Hepatocyte (in vitro differentiated cells): ENCODE data around the gene ACP7. TPM values are rescaled to one million over a fixed set of nuclear protein-coding genes. Genes with fewer than 3 reads are reported as not detected.
"Not testable (repeated sequence)": the region's sequence is repeated elsewhere in the genome, so short reads cannot be mapped to it uniquely, and the experiment has no call there.

Experiments
- DNase-seq: peaks from one replicate; pipeline ENCODE4 v3.0.0-alpha.2; 2016; ENCODE audit warnings: low spot score
- H2AFZ ChIP-seq: fragments of 200-600 bp; sonication (generic); 2 replicates; pipeline ENCODE4 v1.6.0; 2016; ENCODE audit warnings: antibody characterized with exemption, mild to moderate bottlenecking
- H3K27ac ChIP-seq: fragments of 200-600 bp; sonication (generic); 2 replicates; pipeline ENCODE4 v1.5.1; 2016; ENCODE audit warnings: mild to moderate bottlenecking
- H3K27me3 ChIP-seq: fragments of 200-600 bp; sonication (generic); 2 replicates; pipeline ENCODE4 v1.6.1; 2016
- H3K36me3 ChIP-seq: fragments of 200-600 bp; sonication (generic); replicated peaks from 2 replicates; pipeline ENCODE4 v1.5.1; 2016; ENCODE audit warnings: low read depth; ENCODE audit not compliant: insufficient read depth
- H3K4me1 ChIP-seq: fragments of 200-600 bp; sonication (generic); 2 replicates; pipeline ENCODE4 v1.5.1; 2016; ENCODE audit warnings: mild to moderate bottlenecking, moderate library complexity; ENCODE audit not compliant: insufficient read depth
- H3K4me2 ChIP-seq: fragments of 200-600 bp; sonication (generic); 2 replicates; pipeline ENCODE4 v1.6.0; 2016
- H3K4me3 ChIP-seq: fragments of 200-600 bp; sonication (generic); 2 replicates; pipeline ENCODE4 v1.5.1; 2016; ENCODE audit warnings: mild to moderate bottlenecking
- H3K79me2 ChIP-seq: fragments of 200-600 bp; sonication (generic); 2 replicates; pipeline ENCODE4 v1.6.0; 2017; ENCODE audit warnings: mild to moderate bottlenecking
- H3K9me2 ChIP-seq: fragments of 200-600 bp; sonication (generic); replicated peaks from 2 replicates; pipeline ENCODE4 v1.6.0; 2017; ENCODE audit warnings: mild to moderate bottlenecking; ENCODE audit not compliant: insufficient read depth
- H3K9me3 ChIP-seq: fragments of 200-600 bp; sonication (generic); 2 replicates; pipeline ENCODE4 v1.5.1; 2016; ENCODE audit warnings: low read depth, mild to moderate bottlenecking
- H4K20me1 ChIP-seq: fragments of 200-600 bp; sonication (generic); 2 replicates; pipeline ENCODE4 v1.6.0; 2016; ENCODE audit warnings: mild to moderate bottlenecking; ENCODE audit not compliant: insufficient read depth, poor library complexity, severe bottlenecking
- CTCF ChIP-seq: fragments of 200-600 bp; sonication (generic); IDR thresholded peaks from 2 replicates; pipeline ENCODE4 v1.5.1; 2016; ENCODE audit warnings: antibody characterized with exemption, mild to moderate bottlenecking; ENCODE audit not compliant: poor library complexity
- EZH2 ChIP-seq: fragments of 200-600 bp; sonication (generic); IDR thresholded peaks from 2 replicates; pipeline ENCODE4 v1.6.1; 2016; ENCODE audit warnings: antibody characterized with exemption, mild to moderate bottlenecking, borderline replicate concordance
- EZH2phosphoT487 ChIP-seq: fragments of 200-600 bp; sonication (generic); IDR thresholded peaks from one replicate; pipeline ENCODE4 v1.6.1; 2018; ENCODE audit warnings: antibody characterized with exemption, mild to moderate bottlenecking, low read depth, moderate library complexity; ENCODE audit not compliant: unreplicated experiment, severe bottlenecking
- whole genome bisulfite sequencing: methylation state at CpG from one replicate; pipeline ENCODE4 v1.1.6; 2016; ENCODE audit warnings: low lambda C conversion rate; ENCODE audit errors: missing lambda C conversion rate; 5-methylcytosine and 5-hydroxymethylcytosine counted together
- polyA plus RNA-seq: library from polyadenylated mRNA; unstranded; fragments of >200 nt; fragmentation: Nextera tagmentation; extraction: Ambion mirVana; gene quantifications from 2 replicates; pipeline ENCODE4 v1.2.1, GENCODE V29; 2016
- total RNA-seq: library from RNA; depleted of rRNA; stranded (reverse); fragments of >200 nt; gene quantifications from 2 replicates; pipeline ENCODE4 v1.2.3, GENCODE V29; 2014

Gene ACP7
- total and polyA plus RNA-seq, 2 experiments from 2014 or later: 0.13 to 0.23 TPM

- WGBS: 87% methylated on average over 10 of the region's 11 CpGs
These were observed 31.1 kb downstream of the ACP7 start for GRCh38 chr19:39115105-39115847.

GRCh38 chr19:39117023-39117422 is 32.9 kb downstream of the ACP7 start:
- not testable (repeated sequence) for H3K27me3 ChIP-seq, H3K9me3 ChIP-seq, H3K27ac ChIP-seq, H2AFZ ChIP-seq, H4K20me1 ChIP-seq, H3K4me3 ChIP-seq, H3K9me2 ChIP-seq, H3K36me3 ChIP-seq, H3K4me2 ChIP-seq, H3K79me2 ChIP-seq, DNase-seq, H3K4me1 ChIP-seq
- WGBS: 88% methylated on average over 8 of the region's 8 CpGs

More at GRCh38 chr19:39115105-39115847, 31.1 kb downstream of the ACP7 start:
- Histone ChIP-seq H3K36me3 (no peaks in the 10 kb centered on the region), H3K27me3 (no peaks in the 10 kb centered on the region), H3K4me1 (no peaks in the 10 kb centered on the region), H3K4me3 (no peak overlapping the region), H3K9me3 (no peaks in the 10 kb centered on the region), H3K27ac (no peak overlapping the region), H4K20me1 (no peaks in the 10 kb centered on the region), H2AFZ (no peak overlapping the region), H3K79me2 (no peaks in the 10 kb centered on the region), H3K4me2 (no peak overlapping the region), H3K9me2 (no peaks in the 10 kb centered on the region)
- DNase-seq: no peak
- no peak for TF ChIP-seq EZH2phosphoT487
- no peak for TF ChIP-seq EZH2

GRCh38 chr19:39119830-39120229 is 35.7 kb downstream of the ACP7 start:
- no peak overlapping the region for H3K4me2 ChIP-seq
- no peaks in the 10 kb centered on the region for H4K20me1 ChIP-seq
- no peak for TF ChIP-seq EZH2
- no peak for TF ChIP-seq EZH2phosphoT487
- no peak for TF ChIP-seq CTCF
- 100% methylated on average over 1 of the region's 1 CpG for WGBS
- no peak for DNase-seq
- H3K4me3 ChIP-seq: no peak overlapping the region
- H3K27ac ChIP-seq: no peak overlapping the region
- no peaks in the 10 kb centered on the region for H3K9me3 ChIP-seq
- no peaks in the 10 kb centered on the region for H3K27me3 ChIP-seq
- no peaks in the 10 kb centered on the region for H3K4me1 ChIP-seq
- H2AFZ ChIP-seq: no peak overlapping the region
- H3K9me2 ChIP-seq: no peaks in the 10 kb centered on the region
- H3K79me2 ChIP-seq: no peaks in the 10 kb centered on the region
- H3K36me3 ChIP-seq: no peaks in the 10 kb centered on the region

- Histone ChIP-seq H3K36me3 (no peaks in the 10 kb centered on the region), H3K9me2 (no peaks in the 10 kb centered on the region), H3K4me2 (no peak overlapping the region), H3K27me3 (no peaks in the 10 kb centered on the region), H3K4me3 (no peak overlapping the region), H4K20me1 (peaks cover 12% of the 10 kb centered on the region), H3K27ac (no peak overlapping the region), H3K4me1 (peaks cover 14% of the 10 kb centered on the region), H2AFZ (no peak overlapping the region), H3K9me3 (no peaks in the 10 kb centered on the region), H3K79me2 (peaks cover 24% of the 10 kb centered on the region)
- no peak for DNase-seq
- TF ChIP-seq EZH2 (no peak), EZH2phosphoT487 (no peak)
- 86% methylated on average over 18 of the region's 18 CpGs for WGBS
These were observed 39.0 kb downstream of the ACP7 start for GRCh38 chr19:39122934-39123731.
